ENCODE data around the gene MACROD2.
"Not testable (repeated sequence)": the region's sequence is repeated elsewhere in the genome, so short reads cannot be mapped to it uniquely, and the experiment has no call there.

Gene MACROD2

DNA sequence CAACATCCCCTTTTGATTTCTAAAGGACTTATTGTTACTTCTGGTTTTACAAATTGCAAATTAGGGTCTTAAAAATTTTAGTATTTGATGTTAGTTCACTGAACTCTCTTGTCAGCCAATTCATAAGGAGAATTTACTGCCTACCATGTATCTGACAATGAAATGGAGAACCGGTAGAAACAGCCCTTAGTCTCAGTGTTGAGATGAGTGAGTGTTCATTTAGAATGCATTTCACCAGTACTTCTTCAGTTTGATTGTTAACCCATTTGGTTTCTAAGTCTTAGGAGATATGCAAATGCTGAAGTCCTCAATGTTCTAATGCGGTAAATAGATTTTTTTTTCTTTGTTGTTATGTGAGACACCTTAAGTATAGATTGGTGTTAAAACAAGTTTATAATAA lies 958.4 kb downstream of the MACROD2 start:
- no peak for DNase-seq (ENCODE audit: low read depth in 2 of 2)

DNA sequence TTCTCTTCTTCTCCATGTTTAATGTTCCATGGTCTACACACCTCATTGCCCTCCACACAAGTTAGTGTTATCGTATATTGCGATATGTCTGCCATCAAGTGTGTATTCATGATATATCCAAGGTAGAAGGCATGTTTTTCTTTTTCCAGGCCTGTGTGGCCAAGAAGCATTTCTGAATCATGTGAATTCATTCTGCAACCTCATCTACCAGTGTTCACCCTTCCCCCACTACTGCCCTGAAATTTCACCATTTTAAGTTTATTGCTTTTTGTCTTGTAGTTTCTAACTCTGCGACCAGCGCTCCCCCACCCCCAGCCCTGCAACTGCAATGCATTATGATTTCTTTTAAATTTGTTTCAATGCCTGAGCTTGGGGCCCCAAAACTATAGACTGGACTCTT lies 960.1 kb downstream of the MACROD2 start:
- no peak for DNase-seq (ENCODE audit: low read depth in 2 of 2)

DNA sequence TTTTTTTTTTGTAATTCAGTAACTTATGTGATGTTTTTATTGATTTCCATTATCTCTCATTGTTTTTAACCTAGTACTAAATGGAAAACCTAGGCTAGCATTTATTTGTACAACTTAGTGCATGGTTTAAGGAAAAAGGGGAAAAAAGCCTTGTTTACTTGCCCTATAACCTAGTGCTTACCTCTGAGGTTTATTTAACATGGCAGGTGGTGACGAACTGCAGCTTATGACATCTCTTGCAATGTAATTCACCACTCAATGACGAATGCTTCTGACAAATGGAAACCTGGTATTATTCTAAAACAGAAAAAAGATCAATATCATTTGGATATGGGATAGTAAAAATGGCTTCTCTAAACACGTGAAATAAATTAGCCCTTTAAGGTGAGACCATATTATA lies 960.7 kb downstream of the MACROD2 start:
- DNase-seq (ENCODE audit: low read depth in 2 of 2), result no peak

DNA sequence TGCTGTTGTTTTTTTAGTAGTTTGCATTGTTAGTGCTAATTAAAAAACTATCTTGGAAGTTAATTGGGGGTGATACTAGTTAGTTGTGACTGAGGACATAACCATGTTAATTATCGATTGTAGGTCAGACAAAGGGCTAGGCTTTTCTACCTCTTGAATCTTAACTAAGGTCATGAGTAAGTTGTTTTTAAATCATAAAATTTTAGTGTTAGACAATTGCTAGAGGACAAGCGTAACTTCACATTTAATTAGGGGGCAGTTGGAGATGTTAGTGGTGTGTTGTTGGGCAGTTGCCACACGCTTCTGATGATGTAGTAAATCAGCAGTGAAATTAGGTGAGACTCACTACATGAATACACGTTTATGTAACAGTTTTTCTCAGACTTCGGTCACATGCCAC lies 961.2 kb downstream of the MACROD2 start:
- no peak for DNase-seq (ENCODE audit: low read depth in 2 of 2)

DNA sequence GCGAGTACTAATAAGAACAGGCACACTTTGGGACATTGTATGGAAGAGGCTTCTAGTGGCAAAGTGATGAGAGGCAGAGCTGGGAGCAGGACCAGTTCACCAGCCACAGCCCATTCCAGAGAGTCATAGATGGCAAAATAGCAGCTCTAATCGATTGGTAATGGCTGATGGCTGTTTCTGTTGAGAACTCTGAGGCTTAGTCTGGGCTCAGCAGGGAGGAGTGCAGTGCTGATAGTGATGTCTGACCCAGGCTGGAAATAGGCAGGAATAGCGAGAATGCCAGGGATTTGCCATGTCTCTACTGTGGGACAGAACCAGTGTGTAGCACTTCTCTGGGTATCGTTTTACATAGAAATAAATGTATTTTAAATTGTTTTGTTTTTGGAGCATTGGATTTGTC lies 962.1 kb downstream of the MACROD2 start:
- DNase-seq (ENCODE audit: low read depth in 2 of 2), result no peak

DNA sequence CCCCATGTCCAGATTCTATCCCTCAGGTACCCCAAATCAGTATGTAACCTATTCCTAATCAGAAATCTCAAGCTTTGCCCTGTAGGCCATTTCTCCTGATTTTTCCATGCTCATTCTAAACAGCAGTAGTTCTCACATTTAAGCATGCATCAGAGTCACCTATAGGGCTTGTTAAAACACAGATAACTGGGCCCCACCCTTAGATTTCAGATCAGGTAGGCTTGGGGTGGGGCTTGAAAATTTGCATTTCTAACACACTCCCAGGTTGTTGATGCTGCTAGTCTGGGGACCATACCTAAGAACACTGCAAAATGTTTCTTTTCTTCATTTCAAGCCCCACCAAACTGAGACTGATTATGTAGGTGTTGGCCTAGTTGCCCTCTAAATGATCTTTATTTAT lies 963.3 kb downstream of the MACROD2 start:
- no peak for DNase-seq (ENCODE audit: low read depth in 2 of 2)

DNA sequence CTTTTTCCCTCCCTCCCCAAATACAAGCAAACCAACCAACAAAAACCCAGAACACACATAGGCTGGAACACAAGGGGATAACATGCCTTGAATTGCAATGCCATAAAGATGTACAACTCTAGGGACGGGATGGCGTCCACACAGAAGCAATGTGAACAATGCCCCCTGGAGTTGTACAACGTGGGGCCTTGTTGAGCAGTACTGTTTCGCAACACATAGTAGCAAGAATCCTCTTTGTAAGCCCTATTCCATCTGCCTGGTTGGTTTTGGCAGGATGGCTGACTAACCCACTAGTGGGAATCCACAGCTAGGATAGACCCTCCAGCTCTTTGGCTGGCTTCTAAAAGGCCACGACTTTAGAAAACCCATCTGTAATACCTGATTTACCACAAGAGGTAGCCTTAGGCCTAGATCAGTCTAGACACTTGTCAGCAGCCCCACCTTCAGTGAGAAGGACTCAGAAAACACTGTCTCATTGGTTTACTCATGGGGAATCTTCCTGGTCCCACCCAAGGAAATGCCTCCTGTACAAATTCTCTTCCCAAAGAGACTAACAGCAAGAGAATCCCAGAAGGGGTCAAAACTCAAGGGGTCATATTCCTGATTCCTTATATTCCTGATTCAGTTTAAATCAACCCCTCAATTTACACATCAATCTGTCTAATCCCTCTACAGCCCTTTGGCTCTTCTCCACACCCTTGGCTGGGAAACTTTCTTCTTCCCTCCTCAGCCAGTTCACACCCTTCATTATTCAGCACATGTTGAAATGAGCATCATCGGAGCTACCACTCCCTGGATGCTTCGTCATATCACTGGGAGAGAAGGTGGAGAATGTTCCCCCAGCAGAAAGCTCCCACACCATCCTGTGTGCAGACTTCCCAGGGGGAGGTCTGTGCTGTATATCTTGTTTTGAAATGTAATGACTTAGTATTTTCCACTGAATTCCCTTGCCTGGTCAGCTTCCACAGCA lies 964.5 kb downstream of the MACROD2 start:
- no peak for DNase-seq (ENCODE audit: low read depth in 2 of 2)

DNA sequence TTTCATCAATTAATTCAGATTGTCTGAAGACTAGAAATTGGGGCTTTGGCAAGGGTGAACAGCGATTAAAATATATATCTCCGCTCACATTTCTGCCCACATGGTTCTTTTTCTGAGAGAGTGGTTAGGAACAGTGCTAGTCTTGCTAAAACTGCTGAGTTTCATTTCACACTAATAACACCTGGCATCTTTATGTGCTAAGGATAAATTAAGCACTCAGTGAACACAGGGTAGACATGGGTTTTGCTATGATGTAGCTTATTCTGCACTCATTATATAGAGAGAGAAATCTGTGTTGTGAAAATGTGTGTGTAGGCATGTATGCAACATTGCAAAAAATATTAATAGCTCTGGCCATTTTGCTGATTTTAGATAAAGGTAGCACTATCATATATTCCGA lies 965.5 kb downstream of the MACROD2 start:
- no peak for DNase-seq (ENCODE audit: low read depth in 2 of 2)

DNA sequence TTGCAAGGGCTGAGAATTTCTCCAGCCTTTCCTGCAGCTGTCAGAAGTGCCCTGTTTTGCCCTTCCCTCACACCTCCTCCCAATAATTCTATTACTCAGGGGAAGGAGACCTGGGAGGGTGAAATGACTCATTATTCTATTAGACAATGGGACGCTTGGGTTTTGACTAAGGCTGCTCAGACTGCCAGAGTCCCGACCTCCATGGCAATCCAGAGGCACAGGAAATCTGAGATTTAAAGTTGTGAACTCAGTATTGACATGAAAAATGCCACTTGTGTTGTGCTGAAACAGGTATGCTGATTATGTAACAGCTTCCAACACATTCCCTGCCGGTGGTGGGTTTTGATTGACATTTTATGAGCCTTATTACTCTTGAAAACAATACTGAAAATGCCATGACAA lies 967.9 kb downstream of the MACROD2 start:
- DNase-seq (ENCODE audit: low read depth in 2 of 2), result no peak

DNA sequence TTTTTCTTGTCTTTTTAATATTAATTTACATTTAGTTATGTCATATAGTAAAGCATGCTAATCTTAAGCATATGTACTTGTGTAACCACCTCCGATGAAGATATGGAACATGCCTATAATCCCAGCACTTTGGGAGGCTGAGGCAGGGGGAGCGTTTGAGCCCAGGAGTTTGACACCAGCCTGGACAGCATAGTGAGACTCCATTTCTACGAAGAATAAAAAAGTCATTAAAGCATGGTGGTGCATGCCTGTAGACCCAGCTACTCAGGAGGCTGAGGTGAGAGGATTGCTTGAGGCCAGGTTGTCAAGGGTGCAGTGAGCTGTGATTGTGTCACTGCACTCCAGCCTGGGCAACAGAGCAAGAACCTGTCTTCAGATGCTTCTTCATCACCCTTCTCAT lies 970.9 kb downstream of the MACROD2 start:
- no peak for DNase-seq (ENCODE audit: low read depth in 2 of 2)

DNA sequence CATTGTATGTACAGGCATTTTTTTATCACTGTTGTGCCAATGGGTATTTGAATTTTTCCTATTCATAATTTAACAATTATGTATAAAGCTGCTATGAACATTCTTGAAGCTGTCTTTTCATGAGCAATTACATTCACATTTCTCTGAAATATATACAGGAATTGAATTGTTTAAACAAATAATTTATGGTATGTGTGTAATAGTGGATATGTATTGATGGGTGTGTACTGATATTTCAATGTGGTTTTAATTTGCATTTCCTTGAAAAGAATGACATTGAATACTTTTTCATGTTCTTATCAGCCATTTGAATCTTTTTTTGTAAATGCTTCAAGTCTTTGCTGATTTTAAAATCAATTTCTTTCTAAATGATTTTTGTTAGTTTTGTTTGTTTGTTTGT lies 971.5 kb downstream of the MACROD2 start:
- DNase-seq (ENCODE audit: low read depth in 2 of 2), result no peak

DNA sequence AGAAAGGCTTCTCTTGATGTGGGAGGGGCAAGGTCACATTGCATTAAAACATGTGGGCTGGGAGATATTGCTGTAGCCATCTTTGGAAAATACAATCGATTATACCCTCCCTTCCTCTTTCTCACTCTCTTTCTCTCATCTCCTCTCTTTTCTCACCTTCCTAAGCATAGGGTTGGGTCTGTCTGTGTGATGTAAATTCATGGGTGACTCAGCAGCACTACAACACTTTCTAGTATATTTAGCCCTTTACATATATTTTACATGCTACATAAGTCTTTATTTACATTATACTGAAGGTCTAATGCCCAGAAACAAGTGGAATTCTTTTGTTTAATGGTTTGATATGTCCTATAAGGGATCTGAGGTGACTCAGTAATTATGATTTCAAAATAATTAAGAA lies 976.9 kb downstream of the MACROD2 start:
- no peak for DNase-seq (ENCODE audit: low read depth in 2 of 2)

DNA sequence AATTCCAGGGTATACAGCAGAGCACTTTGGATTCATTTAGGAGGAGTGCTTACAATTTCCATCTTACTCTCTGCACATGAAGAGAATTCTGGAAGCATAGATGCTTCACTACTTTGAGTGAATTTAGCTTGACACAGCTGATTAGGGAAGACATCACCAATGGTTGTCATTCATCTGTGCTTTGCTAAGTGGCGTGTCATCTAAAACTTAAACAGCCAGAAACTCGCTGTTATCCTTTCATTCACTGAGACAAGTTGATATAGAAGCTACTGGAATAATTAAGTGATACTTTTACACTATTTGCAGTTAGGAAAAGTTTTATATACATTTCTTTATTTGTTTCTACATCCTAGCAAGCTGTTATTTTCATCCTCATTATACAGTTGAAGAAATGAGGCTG lies 977.4 kb downstream of the MACROD2 start:
- no peak for DNase-seq (ENCODE audit: low read depth in 2 of 2)

DNA sequence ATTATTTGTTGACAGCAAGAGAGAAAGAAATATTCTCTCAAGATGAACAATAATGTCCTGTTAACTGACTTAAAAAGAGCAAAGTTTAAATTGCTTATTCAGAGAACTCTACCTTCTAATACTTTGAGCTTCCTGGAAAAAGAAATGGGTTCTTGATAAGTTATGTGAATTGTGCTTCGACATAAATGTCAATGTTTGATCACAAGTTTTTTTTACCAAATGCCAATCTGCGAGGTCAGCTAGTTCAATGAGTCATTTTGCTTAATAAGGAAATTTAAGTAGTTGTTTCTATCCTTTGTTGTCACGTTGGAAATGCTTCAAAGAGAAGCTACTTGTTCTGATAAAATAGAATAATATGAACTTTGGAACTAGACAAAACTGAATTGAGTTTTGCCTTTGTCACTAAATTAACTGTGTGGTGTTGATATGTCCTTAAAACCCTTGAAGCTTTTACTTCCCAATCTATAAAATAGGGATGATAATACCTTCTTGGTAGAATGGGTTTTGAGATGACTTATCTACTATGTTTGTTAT lies 984.2 kb downstream of the MACROD2 start:
- DNase-seq (ENCODE audit: low read depth in 2 of 2), result no peak

DNA sequence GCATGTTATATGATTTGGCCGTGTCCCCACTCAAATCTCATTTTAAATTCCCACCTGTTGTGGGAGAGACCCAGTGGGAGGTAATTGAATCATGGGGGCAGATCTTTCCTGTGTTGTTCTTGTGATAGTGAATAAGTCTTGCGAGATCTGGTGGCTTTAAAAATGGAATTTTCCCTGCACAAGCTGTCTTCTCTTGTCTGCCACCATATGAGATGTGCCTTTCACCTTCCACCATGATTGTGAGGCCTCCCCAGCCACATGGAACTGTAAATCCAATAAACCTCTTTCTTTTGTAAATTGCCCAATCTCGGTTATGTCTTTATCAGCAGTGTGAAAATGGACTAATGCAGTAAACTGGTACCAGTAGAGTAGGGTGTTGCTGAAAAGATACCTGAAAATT lies 986.2 kb downstream of the MACROD2 start:
- not testable (repeated sequence) for DNase-seq (ENCODE audit: low read depth in 2 of 2)

DNA sequence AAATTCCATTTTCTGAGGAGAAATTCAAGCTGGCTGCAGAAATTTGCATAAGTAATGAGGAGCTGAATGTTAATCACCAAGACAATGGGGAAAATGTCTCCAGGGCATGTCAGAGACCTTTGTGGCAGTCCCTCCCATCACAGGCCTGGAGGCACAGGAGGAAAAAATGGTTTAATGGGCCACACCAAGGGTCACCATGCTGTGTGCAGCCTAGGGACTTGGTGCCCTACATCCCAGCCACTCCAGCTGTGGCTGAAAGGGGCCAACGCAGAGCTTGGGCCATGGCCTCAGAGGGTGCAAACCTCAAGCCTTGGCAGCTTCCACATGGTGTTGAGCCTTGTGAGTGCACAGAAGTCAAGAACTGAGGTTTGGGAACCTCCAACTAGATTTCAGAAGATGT lies 987.0 kb downstream of the MACROD2 start:
- not testable (repeated sequence) for DNase-seq (ENCODE audit: low read depth in 2 of 2)

DNA sequence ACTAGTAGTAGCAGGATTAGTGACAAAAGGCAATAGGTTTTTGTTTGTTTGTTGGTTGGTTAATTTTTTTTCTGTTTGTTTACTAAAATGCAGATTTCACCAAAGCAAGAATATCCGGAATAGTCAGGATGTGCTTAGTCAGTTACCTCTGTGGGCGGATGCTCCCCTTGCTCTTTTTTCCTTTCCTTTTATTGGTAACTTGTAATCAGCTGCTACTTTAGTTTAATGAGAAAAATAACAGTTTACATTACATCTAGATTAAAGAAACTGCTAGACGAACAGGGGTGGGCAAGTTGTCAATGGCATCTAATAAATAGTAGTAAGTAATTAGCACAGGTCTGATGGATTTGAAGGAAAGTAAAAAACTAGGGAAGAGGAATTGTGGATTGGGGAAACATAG lies 989.0 kb downstream of the MACROD2 start:
- DNase-seq (ENCODE audit: low read depth in 2 of 2), result no peak

DNA sequence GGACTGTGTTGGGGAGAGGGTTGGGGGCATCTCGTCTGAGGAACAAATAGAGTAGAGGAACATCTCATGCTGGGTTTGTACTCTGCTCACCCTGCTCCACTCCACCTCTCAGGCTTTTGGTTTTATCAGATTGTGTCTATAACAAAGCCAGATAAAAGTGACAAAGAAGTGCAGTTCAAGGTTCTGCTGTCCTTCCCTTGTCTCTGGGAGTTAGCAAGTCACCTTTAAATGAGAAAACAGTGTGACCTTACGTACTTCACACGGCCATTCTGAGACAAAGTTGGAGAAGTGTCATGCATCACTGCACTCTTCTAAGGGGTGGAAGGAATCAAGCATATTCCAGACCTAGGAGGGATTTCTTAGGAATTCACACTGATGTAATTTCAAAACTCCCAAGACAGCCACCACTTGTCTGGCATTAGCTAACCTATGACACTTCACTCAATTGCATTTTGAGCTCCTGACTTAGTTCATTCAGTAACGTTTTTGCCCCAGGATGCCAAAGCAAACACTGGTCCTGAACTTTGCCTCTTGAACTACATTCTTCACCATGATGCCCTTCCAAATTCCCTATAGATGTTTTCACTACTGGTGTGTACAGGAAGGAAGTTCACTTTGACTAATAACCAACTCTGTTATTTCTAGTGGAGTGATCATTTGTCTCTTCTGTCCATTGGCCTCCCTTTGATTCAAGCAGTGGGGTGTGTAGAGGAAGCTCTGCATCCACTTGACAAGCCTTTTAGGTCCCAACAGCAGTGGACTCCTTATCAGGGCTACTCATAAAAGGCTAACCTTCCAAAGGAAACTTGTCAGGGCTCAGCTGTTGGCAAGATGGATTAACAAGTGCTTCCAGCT lies 989.7 kb downstream of the MACROD2 start:
- DNase-seq (ENCODE audit: low read depth in 2 of 2), result no peak

DNA sequence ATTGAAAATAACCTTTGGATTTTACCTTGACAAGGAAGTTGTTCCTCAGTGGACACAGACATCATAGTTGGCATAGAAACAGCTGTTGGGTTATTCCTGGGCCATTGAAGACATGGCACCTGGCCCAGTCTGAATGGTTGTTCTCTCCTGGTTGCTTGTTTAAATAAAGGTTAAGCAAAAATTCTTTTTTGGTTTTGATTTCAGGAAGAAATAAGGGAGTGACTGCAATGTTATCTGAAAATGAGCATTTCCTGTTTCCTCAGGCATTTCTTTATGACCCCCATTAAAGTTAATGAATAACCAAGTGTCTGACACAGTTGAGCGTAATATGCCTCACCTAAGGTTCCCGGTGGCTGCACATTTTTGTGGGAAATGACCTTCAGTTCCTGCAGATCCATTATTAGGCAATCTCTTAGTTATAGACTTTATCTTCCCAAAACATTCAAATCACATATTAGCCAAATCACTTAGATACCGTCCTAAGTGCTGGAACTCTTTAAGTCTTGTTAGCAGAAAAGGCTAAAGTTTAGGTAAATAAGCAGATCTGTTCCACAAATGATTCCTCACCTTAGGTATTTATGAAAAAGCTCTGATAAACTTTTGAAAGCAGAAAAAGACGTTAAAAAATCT lies 990.8 kb downstream of the MACROD2 start:
- DNase-seq (ENCODE audit: low read depth in 2 of 2), result no peak

DNA sequence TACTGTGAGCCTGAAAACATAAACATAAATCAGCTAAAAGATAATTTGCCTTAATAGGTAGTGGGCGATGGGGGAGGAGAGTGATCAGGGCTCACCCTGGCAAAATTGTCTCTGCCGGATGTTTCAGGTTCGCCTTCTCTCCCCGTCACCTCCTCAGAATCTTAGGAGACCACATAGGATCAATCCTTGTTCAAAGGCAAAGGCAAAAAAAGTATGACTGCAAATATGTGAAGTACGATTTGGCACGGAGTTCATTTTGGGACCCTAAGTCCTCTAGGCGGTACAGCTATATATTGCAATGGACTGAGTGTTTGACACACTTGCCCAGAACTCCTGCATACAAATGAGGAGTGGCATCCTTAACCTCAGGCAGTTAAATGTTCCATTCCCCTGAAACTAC lies 991.3 kb downstream of the MACROD2 start:
- no peak for DNase-seq (ENCODE audit: low read depth in 2 of 2)

DNA sequence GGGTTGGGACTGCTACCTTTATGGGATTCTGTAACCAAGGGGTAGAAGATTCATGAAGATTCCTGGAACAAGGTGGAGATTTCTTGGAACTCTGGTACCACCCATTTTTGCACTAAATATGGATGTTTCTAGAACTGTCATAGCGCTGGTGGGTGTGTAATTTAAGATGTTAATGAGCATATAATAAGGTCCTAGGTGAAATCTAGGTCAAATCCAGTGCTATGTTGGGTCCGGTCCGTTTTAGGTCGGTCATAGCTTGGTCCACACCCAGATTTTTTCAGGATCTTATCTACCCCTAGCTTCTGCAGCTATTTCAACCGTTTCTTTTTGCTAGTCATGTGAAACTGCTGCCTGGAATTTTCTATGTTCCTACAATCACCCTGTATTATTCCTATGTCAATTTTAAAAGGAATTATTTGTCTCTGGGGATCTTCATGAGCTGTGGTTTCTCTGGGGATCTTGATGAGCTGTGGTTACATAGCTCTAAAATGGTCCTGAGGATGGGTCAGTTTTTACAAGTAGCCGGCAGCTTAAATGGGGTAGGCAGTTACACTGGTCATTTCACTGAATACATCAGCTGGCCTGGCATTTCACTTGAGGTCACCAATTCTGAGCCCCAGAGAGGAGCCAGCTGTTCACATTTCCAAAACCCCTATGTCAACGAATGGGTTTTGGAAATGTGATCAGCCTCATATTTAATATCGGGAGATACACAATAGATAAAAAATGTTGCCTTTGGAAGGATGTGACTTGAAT lies 994.4 kb downstream of the MACROD2 start:
- DNase-seq (ENCODE audit: low read depth in 2 of 2), result no peak
